GM23338 (cell line): ENCODE results near the gene PKNOX2. TPM values are rescaled to one million over a fixed set of nuclear protein-coding genes. Genes with fewer than 3 reads are reported as not detected.

Experiments
- ATAC-seq: fragments of 200-7000 bp; cut with Tn5 transposase; 3 replicates; pipeline ENCODE4 v1.9.1; 2020
- DNase-seq: peaks from one replicate; pipeline ENCODE4 v3.0.0-alpha.2; 2015; ENCODE audit warnings: low spot score
- H2AFZ ChIP-seq: fragments of 200-600 bp; sonication (generic); 2 replicates; pipeline ENCODE4 v1.8.0; 2016; ENCODE audit warnings: antibody characterized with exemption, mild to moderate bottlenecking, moderate library complexity
- H3F3A ChIP-seq: fragments of 200-600 bp; sonication (generic); replicated peaks from 2 replicates; pipeline ENCODE4 v1.8.0; 2017; ENCODE audit warnings: antibody characterized with exemption, mixed run types, low read depth
- H3K27ac ChIP-seq: fragments of 200-600 bp; sonication (generic); 2 replicates; pipeline ENCODE4 v1.6.1; 2016; ENCODE audit warnings: low read depth
- H3K27me3 ChIP-seq: fragments of 200-600 bp; sonication (generic); 2 replicates; pipeline ENCODE4 v1.8.0; 2016; ENCODE audit warnings: mild to moderate bottlenecking, mixed run types, moderate library complexity; ENCODE audit not compliant: insufficient read depth
- H3K36me3 ChIP-seq: fragments of 200-600 bp; sonication (generic); 2 replicates; pipeline ENCODE4 v1.8.0; 2016; ENCODE audit warnings: mild to moderate bottlenecking; ENCODE audit not compliant: insufficient read depth
- H3K4me1 ChIP-seq: fragments of 200-600 bp; sonication (generic); 2 replicates; pipeline ENCODE4 v1.8.0; 2016; ENCODE audit warnings: mild to moderate bottlenecking, moderate library complexity; ENCODE audit not compliant: insufficient read depth
- H3K4me2 ChIP-seq: fragments of 200-600 bp; sonication (generic); 2 replicates; pipeline ENCODE4 v1.7.1; 2017; ENCODE audit warnings: mixed run types
- H3K4me3 ChIP-seq: fragments of 200-600 bp; sonication (generic); 2 replicates; pipeline ENCODE4 v1.6.1; 2016; ENCODE audit warnings: mixed run types
- H3K79me2 ChIP-seq: fragments of 200-600 bp; sonication (generic); replicated peaks from 2 replicates; pipeline ENCODE4 v1.8.0; 2017; ENCODE audit warnings: mild to moderate bottlenecking; ENCODE audit not compliant: insufficient read depth
- H3K9me2 ChIP-seq: fragments of 200-600 bp; sonication (generic); 2 replicates; pipeline ENCODE4 v1.8.0; 2017; ENCODE audit not compliant: insufficient read depth
- H4K20me1 ChIP-seq: fragments of 200-600 bp; sonication (generic); replicated peaks from 2 replicates; pipeline ENCODE4 v1.8.0; 2017; ENCODE audit warnings: mild to moderate bottlenecking; ENCODE audit not compliant: insufficient read depth
- H3K27ac Mint-ChIP-seq: 2 replicates; pipeline ENCODE4 v1.8.0; 2020; ENCODE audit warnings: inconsistent platforms, mild to moderate bottlenecking, moderate library complexity, mixed read lengths
- H3K27me3 Mint-ChIP-seq: 3 replicates; pipeline ENCODE4 v1.8.0; 2022; ENCODE audit warnings: low read depth, mild to moderate bottlenecking, moderate library complexity, mixed read lengths, inconsistent platforms; ENCODE audit not compliant: insufficient read depth, poor library complexity
- H3K36me3 Mint-ChIP-seq: 3 replicates; pipeline ENCODE4 v1.8.0; 2021; ENCODE audit warnings: low read depth, mild to moderate bottlenecking, inconsistent platforms, moderate library complexity, mixed read lengths
- H3K4me1 Mint-ChIP-seq: 3 replicates; pipeline ENCODE4 v1.8.0; 2020; ENCODE audit warnings: mild to moderate bottlenecking, inconsistent platforms, mixed read lengths
- H3K4me3 Mint-ChIP-seq: 3 replicates; pipeline ENCODE4 v1.8.0; 2021; ENCODE audit warnings: moderate library complexity, mild to moderate bottlenecking, inconsistent platforms, mixed read lengths
- H3K9me3 Mint-ChIP-seq: 3 replicates; pipeline ENCODE4 v1.8.0; 2020; ENCODE audit warnings: moderate library complexity, mild to moderate bottlenecking, inconsistent platforms, mixed read lengths
- polyA plus RNA-seq: library from polyadenylated mRNA; unstranded; fragments of >200 nt; fragmentation: Nextera tagmentation; extraction: Ambion mirVana; gene quantifications from 2 replicates; pipeline ENCODE4 v1.2.1, GENCODE V29; 2016
- total RNA-seq: library from RNA; depleted of rRNA; stranded (reverse); fragments of >200 nt; shearing (Covaris generic); gene quantifications from 2 replicates; pipeline ENCODE4 v1.2.3, GENCODE V29; 2014
- TF ChIP-seq, protein P1 (sequence below): IDR thresholded peaks from one replicate; pipeline ENCODE4 v1.6.1; 2018; ENCODE audit warnings: antibody characterized with exemption; ENCODE audit not compliant: unreplicated experiment
- TF ChIP-seq, protein P2 (sequence below): fragments of 250-450 bp; sonication (Bioruptor Pico); IDR thresholded peaks from 2 replicates; pipeline ENCODE4 v1.5.0; 2020; ENCODE audit warnings: mild to moderate bottlenecking, moderate library complexity
- TF ChIP-seq, protein P3 (sequence below), 2 experiments: fragments of 200-600 bp in 1 of 2; sonication (generic) in 1 of 2; conservative IDR thresholded peaks; 2 replicates each; pipeline versions ENCODE4 v1.5.1 to v1.6.1; 2016 to 2017; ENCODE audit warnings: antibody characterized with exemption in 2 of 2, low read depth in 2 of 2, mild to moderate bottlenecking in 2 of 2, moderate library complexity in 1 of 2

PKNOX2 gene
- total and polyA plus RNA-seq, 2 experiments from 2014 or later, result 0.42 to 0.83 TPM

DNA sequence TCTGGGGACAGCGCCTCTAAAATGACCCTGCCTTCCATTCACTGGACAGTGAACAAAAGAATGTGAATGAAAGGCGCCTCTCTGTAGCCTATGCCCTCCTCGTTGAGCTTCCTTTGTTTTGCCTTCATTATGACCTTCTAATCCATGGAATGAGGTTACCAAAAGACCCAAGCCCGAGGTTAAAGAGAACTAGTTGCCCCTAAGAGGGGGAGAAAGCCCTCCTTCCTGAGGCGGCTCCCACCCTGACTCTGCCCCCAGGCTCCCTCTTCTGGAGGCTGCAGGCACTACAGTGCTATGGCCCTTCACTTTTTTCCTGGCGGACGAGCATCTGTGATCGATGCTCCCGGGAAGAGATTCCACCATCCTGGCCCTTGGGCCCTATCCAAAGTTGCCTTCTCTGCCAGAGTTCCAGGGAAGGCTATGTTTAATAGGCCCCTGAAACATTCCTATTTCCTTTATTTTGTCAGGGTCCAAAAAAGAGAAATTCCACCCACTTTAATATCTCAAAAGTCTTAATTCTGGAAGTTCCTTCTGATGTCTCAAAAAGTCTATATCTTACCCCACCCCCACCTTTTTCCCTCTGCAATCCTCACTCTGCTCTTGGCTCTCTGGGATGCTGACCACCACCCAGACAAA, 184.2 kb downstream of the PKNOX2 start:
- H3K27me3 Mint-ChIP-seq, result peaks cover 24% of the 10 kb centered on the region
- H3K4me3 Mint-ChIP-seq, result no peak overlapping the region
- no peak overlapping the region for H3K27ac ChIP-seq

More for the DNA sequence above, 184.2 kb downstream of the PKNOX2 start:
- TF ChIP-seq, protein P1, sequence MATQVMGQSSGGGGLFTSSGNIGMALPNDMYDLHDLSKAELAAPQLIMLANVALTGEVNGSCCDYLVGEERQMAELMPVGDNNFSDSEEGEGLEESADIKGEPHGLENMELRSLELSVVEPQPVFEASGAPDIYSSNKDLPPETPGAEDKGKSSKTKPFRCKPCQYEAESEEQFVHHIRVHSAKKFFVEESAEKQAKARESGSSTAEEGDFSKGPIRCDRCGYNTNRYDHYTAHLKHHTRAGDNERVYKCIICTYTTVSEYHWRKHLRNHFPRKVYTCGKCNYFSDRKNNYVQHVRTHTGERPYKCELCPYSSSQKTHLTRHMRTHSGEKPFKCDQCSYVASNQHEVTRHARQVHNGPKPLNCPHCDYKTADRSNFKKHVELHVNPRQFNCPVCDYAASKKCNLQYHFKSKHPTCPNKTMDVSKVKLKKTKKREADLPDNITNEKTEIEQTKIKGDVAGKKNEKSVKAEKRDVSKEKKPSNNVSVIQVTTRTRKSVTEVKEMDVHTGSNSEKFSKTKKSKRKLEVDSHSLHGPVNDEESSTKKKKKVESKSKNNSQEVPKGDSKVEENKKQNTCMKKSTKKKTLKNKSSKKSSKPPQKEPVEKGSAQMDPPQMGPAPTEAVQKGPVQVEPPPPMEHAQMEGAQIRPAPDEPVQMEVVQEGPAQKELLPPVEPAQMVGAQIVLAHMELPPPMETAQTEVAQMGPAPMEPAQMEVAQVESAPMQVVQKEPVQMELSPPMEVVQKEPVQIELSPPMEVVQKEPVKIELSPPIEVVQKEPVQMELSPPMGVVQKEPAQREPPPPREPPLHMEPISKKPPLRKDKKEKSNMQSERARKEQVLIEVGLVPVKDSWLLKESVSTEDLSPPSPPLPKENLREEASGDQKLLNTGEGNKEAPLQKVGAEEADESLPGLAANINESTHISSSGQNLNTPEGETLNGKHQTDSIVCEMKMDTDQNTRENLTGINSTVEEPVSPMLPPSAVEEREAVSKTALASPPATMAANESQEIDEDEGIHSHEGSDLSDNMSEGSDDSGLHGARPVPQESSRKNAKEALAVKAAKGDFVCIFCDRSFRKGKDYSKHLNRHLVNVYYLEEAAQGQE, result no peak
- TF ChIP-seq, protein P2, sequence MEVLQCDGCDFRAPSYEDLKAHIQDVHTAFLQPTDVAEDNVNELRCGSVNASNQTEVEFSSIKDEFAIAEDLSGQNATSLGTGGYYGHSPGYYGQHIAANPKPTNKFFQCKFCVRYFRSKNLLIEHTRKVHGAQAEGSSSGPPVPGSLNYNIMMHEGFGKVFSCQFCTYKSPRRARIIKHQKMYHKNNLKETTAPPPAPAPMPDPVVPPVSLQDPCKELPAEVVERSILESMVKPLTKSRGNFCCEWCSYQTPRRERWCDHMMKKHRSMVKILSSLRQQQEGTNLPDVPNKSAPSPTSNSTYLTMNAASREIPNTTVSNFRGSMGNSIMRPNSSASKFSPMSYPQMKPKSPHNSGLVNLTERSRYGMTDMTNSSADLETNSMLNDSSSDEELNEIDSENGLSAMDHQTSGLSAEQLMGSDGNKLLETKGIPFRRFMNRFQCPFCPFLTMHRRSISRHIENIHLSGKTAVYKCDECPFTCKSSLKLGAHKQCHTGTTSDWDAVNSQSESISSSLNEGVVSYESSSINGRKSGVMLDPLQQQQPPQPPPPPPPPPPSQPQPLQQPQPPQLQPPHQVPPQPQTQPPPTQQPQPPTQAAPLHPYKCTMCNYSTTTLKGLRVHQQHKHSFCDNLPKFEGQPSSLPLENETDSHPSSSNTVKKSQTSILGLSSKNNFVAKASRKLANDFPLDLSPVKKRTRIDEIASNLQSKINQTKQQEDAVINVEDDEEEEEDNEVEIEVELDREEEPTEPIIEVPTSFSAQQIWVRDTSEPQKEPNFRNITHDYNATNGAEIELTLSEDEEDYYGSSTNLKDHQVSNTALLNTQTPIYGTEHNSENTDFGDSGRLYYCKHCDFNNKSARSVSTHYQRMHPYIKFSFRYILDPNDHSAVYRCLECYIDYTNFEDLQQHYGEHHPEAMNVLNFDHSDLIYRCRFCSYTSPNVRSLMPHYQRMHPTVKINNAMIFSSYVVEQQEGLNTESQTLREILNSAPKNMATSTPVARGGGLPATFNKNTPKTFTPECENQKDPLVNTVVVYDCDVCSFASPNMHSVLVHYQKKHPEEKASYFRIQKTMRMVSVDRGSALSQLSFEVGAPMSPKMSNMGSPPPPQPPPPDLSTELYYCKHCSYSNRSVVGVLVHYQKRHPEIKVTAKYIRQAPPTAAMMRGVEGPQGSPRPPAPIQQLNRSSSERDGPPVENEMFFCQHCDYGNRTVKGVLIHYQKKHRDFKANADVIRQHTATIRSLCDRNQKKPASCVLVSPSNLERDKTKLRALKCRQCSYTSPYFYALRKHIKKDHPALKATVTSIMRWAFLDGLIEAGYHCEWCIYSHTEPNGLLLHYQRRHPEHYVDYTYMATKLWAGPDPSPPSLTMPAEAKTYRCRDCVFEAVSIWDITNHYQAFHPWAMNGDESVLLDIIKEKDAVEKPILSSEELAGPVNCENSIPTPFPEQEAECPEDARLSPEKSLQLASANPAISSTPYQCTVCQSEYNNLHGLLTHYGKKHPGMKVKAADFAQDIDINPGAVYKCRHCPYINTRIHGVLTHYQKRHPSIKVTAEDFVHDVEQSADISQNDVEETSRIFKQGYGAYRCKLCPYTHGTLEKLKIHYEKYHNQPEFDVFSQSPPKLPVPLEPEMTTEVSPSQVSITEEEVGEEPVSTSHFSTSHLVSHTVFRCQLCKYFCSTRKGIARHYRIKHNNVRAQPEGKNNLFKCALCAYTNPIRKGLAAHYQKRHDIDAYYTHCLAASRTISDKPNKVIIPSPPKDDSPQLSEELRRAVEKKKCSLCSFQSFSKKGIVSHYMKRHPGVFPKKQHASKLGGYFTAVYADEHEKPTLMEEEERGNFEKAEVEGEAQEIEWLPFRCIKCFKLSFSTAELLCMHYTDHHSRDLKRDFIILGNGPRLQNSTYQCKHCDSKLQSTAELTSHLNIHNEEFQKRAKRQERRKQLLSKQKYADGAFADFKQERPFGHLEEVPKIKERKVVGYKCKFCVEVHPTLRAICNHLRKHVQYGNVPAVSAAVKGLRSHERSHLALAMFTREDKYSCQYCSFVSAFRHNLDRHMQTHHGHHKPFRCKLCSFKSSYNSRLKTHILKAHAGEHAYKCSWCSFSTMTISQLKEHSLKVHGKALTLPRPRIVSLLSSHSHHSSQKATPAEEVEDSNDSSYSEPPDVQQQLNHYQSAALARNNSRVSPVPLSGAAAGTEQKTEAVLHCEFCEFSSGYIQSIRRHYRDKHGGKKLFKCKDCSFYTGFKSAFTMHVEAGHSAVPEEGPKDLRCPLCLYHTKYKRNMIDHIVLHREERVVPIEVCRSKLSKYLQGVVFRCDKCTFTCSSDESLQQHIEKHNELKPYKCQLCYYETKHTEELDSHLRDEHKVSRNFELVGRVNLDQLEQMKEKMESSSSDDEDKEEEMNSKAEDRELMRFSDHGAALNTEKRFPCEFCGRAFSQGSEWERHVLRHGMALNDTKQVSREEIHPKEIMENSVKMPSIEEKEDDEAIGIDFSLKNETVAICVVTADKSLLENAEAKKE (CRISPR knock-in tag), result no peak
- TF ChIP-seq, protein P3, sequence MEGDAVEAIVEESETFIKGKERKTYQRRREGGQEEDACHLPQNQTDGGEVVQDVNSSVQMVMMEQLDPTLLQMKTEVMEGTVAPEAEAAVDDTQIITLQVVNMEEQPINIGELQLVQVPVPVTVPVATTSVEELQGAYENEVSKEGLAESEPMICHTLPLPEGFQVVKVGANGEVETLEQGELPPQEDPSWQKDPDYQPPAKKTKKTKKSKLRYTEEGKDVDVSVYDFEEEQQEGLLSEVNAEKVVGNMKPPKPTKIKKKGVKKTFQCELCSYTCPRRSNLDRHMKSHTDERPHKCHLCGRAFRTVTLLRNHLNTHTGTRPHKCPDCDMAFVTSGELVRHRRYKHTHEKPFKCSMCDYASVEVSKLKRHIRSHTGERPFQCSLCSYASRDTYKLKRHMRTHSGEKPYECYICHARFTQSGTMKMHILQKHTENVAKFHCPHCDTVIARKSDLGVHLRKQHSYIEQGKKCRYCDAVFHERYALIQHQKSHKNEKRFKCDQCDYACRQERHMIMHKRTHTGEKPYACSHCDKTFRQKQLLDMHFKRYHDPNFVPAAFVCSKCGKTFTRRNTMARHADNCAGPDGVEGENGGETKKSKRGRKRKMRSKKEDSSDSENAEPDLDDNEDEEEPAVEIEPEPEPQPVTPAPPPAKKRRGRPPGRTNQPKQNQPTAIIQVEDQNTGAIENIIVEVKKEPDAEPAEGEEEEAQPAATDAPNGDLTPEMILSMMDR (conservative IDR thresholded peaks at IDR 0.05; ENCODE audit: low read depth in 2 of 2), result peak; percentile 88
- H2AFZ ChIP-seq, result no peak overlapping the region
- no peak overlapping the region for H3K4me3 ChIP-seq
- peaks cover 56% of the 10 kb centered on the region for H3K4me1 Mint-ChIP-seq
- no peaks in the 10 kb centered on the region for H3K36me3 Mint-ChIP-seq
- ATAC-seq (peak; percentile 49), DNase-seq (peak; percentile 85)
- H3K4me2 ChIP-seq, result peak overlapping the region; percentile 1
- no peaks in the 10 kb centered on the region for H3K36me3 ChIP-seq
- no peaks in the 10 kb centered on the region for H3K79me2 ChIP-seq
- no peaks in the 10 kb centered on the region for H4K20me1 ChIP-seq
- no peak overlapping the region for H3K27ac Mint-ChIP-seq
- no peaks in the 10 kb centered on the region for H3K9me2 ChIP-seq
- H3K27me3 ChIP-seq, result peaks cover 9% of the 10 kb centered on the region; the same call in 1 of the 2 replicates
- peaks cover 21% of the 10 kb centered on the region for H3K4me1 ChIP-seq
- no peaks in the 10 kb centered on the region for H3F3A ChIP-seq
- H3K9me3 Mint-ChIP-seq, result no peaks in the 10 kb centered on the region
